Activated CD8-positive, alpha-beta memory T cell treated with anti-CD3 and anti-CD28 coated beads for 36 hours (primary cell): ENCODE results near the gene TEX29. TPM values are rescaled to one million over a fixed set of nuclear protein-coding genes. Genes with fewer than 3 reads are reported as not detected.

Source experiments
- CTCF ChIA-PET: fragments of 350-600 bp; sonication (Branson Sonifier 250); formaldehyde crosslinking; loops from one replicate; lab custom pipeline; 2021; ENCODE audit warnings: antibody characterized with exemption; lab: Charles Lee
- POLR2A ChIA-PET: fragments of 350-600 bp; sonication (Branson Sonifier 250); formaldehyde crosslinking; loops from one replicate; lab custom pipeline; 2021; ENCODE audit warnings: antibody characterized with exemption; lab: Charles Lee
- total RNA-seq, 2 experiments: library from RNA; stranded (reverse); gene quantifications; one replicate each; pipeline ENCODE4 v1.2.3, GENCODE V29; 2021

The TEX29 gene
- total RNA-seq, 2 experiments from 2014 or later = not detected

GRCh38 chr13:111384441-111385182 is 64.2 kb downstream of the TEX29 start:
- POLR2A ChIA-PET = no interaction called here
- CTCF ChIA-PET = no interaction called here

DNA sequence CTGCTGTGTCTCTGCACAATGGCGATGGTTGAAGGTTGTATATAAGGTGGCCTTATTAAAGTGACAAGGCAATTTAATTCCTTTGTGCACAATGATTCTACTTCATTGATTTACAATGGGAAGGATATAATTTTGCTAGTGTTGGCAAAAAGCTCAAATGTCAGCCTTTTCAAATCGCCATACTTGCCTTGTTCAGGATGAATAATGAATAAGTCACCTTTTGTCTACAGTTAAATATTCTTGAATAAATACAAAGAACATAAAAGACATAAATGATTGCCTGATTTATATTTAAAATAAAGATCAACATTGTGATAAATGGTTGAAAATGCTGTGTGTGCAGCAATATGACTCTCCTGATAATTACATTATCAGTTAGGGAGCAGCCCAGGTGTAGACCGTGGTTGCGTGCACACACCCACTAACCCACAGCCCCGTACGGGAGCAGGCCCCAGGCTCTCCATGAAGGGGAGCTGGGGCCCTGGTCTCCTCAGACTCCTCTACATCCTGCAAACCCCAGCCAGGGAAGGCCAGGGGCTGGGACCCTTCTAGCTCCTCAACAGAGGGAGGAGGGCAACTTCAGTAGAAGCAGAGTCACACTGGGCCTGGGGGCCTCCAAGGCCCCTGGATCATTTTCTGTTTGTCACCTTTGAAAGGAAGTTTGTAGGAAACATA is 64.9 kb downstream of the TEX29 start:
- CTCF ChIA-PET = no interaction called here
- POLR2A ChIA-PET = no interaction called here

GRCh38 chr13:111387026-111387871 is 66.8 kb downstream of the TEX29 start:
- CTCF ChIA-PET = no interaction called here

GRCh38 chr13:111387945-111388600 is 67.6 kb downstream of the TEX29 start:
- CTCF ChIA-PET = no interaction called here

More at GRCh38 chr13:111387026-111387871, 66.8 kb downstream of the TEX29 start:
- POLR2A ChIA-PET = no interaction called here

DNA sequence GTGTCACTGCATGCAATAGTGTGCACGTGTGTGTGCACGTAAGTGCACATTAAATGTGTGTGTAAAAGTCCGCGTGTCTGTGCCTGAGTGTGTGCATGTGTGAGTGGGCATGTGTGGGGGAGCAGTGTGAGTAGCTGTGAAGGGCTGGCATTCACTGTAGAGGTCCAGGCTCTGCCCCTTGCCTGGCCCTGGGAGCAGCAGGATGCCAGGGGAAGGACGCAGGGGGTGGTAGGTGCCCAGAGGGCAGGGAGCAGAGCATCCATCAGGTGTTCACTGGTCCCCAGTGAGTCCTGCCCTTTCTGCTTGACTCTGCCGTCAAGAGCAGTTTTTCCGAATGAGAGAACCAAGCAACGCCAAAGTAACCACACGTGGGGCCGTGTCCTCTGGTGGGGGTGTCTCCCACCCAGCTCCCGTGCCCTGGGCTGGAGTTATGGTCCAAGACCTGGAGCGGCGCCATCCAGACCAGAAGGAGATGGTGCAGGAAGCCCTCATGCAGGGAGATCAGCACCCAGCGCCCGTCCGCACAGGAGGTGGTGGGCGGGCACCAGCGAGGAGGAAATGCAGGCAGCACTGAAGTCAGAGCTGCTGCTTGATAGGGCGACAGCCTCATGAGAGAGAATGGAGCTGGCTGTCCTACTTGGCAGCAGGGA is 68.5 kb downstream of the TEX29 start:
- POLR2A ChIA-PET = no interaction called here
- CTCF ChIA-PET = no interaction called here

More at GRCh38 chr13:111387945-111388600, 67.6 kb downstream of the TEX29 start:
- POLR2A ChIA-PET = no interaction called here

- ChIA-PET CTCF (no interaction called here), POLR2A (no interaction called here)
These were observed 69.4 kb downstream of the TEX29 start for GRCh38 chr13:111389621-111390521.

GRCh38 chr13:111390522-111391270 is 70.3 kb downstream of the TEX29 start:
- POLR2A ChIA-PET = no interaction called here
- CTCF ChIA-PET = no interaction called here

GRCh38 chr13:111392486-111392885 is 72.0 kb downstream of the TEX29 start:
- ChIA-PET CTCF (no interaction called here), POLR2A (no interaction called here)

GRCh38 chr13:111393221-111393790 is 72.9 kb downstream of the TEX29 start:
- POLR2A ChIA-PET = no interaction called here
- CTCF ChIA-PET = no interaction called here

Other genes starting within 250 kb of the TEX29 start
- gene ARHGEF7, start 205.3 kb upstream of the TEX29 start, total RNA-seq = 10 to 100 TPM; 49.4 to 50.8 TPM